HepG2 (cell line): ENCODE results near the gene RNH1. TPM values are rescaled to one million over a fixed set of nuclear protein-coding genes. Genes with fewer than 3 reads are reported as not detected.

Source experiments
- CCDC6 ChIP-seq: sonication (generic); formaldehyde crosslinking; IDR thresholded peaks from 2 replicates; pipeline ENCODE4 v1.8.1; 2022; ENCODE audit warnings: mild to moderate bottlenecking, missing genetic modification reagents, moderate library complexity
- EP300 ChIP-seq, 3 experiments: sonication (generic) in 1 of 3; formaldehyde crosslinking in 1 of 3; IDR thresholded peaks; 2 replicates each; pipeline versions ENCODE4 v1.5.1 to v1.6.1; 2011 to 2020; ENCODE audit warnings: low read depth in 2 of 3, low read length in 2 of 3, borderline replicate concordance in 1 of 3, improper control_type of control experiment in 1 of 3, mild to moderate bottlenecking in 1 of 3, missing genetic modification reagents in 1 of 3, moderate library complexity in 1 of 3
- ESRRA ChIP-seq: sonication (generic); formaldehyde crosslinking; IDR thresholded peaks from 2 replicates; pipeline ENCODE4 v1.5.1; 2020; ENCODE audit warnings: mild to moderate bottlenecking, low read depth, missing genetic modification reagents
- IRF2 ChIP-seq: IDR thresholded peaks from 2 replicates; pipeline ENCODE4 v1.6.1; 2018; ENCODE audit warnings: missing genetic modification reagents, missing compliant biosample characterization
- JUND ChIP-seq: sonication (generic); formaldehyde crosslinking; IDR thresholded peaks from 2 replicates; pipeline ENCODE4 v1.8.0; 2022; ENCODE audit warnings: mild to moderate bottlenecking, missing genetic modification reagents
- KLF16 ChIP-seq, 2 experiments: sonication (generic) in 1 of 2; formaldehyde crosslinking in 1 of 2; IDR thresholded peaks; 2 replicates each; pipeline versions ENCODE4 v1.6.1 to v1.8.0; 2016 to 2023; ENCODE audit warnings: missing genetic modification reagents in 2 of 2, missing compliant biosample characterization in 1 of 2
- NRL ChIP-seq: sonication (generic); formaldehyde crosslinking; IDR thresholded peaks from 2 replicates; pipeline ENCODE4 v1.5.0; 2020; ENCODE audit warnings: missing genetic modification reagents, mild to moderate bottlenecking, moderate library complexity, borderline replicate concordance
- RAD21 ChIP-seq: fragments of 450-650 bp; formaldehyde crosslinking; IDR thresholded peaks from 2 replicates; pipeline ENCODE4 v1.5.0; 2020; ENCODE audit warnings: mild to moderate bottlenecking
- RBM39 ChIP-seq: fragments of 200-400 bp; formaldehyde crosslinking; IDR thresholded peaks from one replicate; pipeline ENCODE4 v1.6.1; 2018; ENCODE audit warnings: antibody characterized with exemption, mild to moderate bottlenecking, low read depth, low read length; ENCODE audit not compliant: poor library complexity, severe bottlenecking
- RELA ChIP-seq: sonication (generic); formaldehyde crosslinking; IDR thresholded peaks from 2 replicates; pipeline ENCODE4 v1.4.0; 2020; ENCODE audit warnings: missing genetic modification reagents
- SIN3B ChIP-seq: fragments of 150-350 bp; IDR thresholded peaks from 2 replicates; pipeline ENCODE4 v1.6.1; 2014; ENCODE audit warnings: low read length
- ZNF234 ChIP-seq: sonication (generic); formaldehyde crosslinking; conservative IDR thresholded peaks from 2 replicates; pipeline ENCODE4 v1.5.1; 2020; ENCODE audit warnings: mild to moderate bottlenecking, missing genetic modification reagents
- ZNF331 ChIP-seq: sonication (generic); formaldehyde crosslinking; IDR thresholded peaks from 2 replicates; pipeline ENCODE4 v1.4.0; 2020; ENCODE audit warnings: missing genetic modification reagents
- ZNF782 ChIP-seq: sonication (generic); formaldehyde crosslinking; IDR thresholded peaks from 2 replicates; pipeline ENCODE4 v1.4.0; 2020; ENCODE audit warnings: missing genetic modification reagents, mild to moderate bottlenecking, borderline replicate concordance
- ZSCAN31 ChIP-seq: sonication (generic); formaldehyde crosslinking; IDR thresholded peaks from 2 replicates; pipeline ENCODE4 v1.5.0; 2020; ENCODE audit warnings: low read depth, mild to moderate bottlenecking, missing genetic modification reagents
- polyA plus RNA-seq, 8 experiments: library from polyadenylated mRNA; depleted of rRNA in 3 of 8; stranded (reverse) in 7 of 8; unstranded in 1 of 8; fragments of >200 nt; fragmentation: Illumina TruSeq in 4 of 8; extraction: Trizol in 4 of 8; gene quantifications; 2 replicates each; pipeline versions ENCODE4 v1.2.1 to v1.2.3, GENCODE V29; 2011 to 2016; ENCODE audit warnings: low read depth in 4 of 8, missing spikeins in 1 of 8, mixed read lengths in 1 of 8; ENCODE audit not compliant: insufficient read depth in 1 of 8
- total RNA-seq, 5 experiments: library from RNA; depleted of rRNA; stranded (reverse); fragments of >200 nt; fragmentation: Illumina TruSeq; extraction: Trizol; gene quantifications; 2 replicates each; pipeline ENCODE4 v1.2.3, GENCODE V29; 2016; ENCODE audit warnings: low read depth in 1 of 5
- TF ChIP-seq, protein P1 (sequence below): sonication (generic); formaldehyde crosslinking; conservative IDR thresholded peaks from 2 replicates; pipeline ENCODE4 v1.5.0; 2020; ENCODE audit warnings: missing genetic modification reagents
- TF ChIP-seq, protein P2 (sequence below): sonication (generic); formaldehyde crosslinking; IDR thresholded peaks from 2 replicates; pipeline ENCODE4 v1.4.0; 2020; ENCODE audit warnings: missing genetic modification reagents
- TF ChIP-seq, protein P3 (sequence below): sonication (generic); formaldehyde crosslinking; IDR thresholded peaks from 2 replicates; pipeline ENCODE4 v1.4.0; 2020; ENCODE audit warnings: missing genetic modification reagents

Gene RNH1
- total and polyA plus RNA-seq, 2 of the 13 experiments (the other 11 are each of a cell fraction or from before 2014, with no cell fraction given), result 36.0 to 74.1 TPM

DNA sequence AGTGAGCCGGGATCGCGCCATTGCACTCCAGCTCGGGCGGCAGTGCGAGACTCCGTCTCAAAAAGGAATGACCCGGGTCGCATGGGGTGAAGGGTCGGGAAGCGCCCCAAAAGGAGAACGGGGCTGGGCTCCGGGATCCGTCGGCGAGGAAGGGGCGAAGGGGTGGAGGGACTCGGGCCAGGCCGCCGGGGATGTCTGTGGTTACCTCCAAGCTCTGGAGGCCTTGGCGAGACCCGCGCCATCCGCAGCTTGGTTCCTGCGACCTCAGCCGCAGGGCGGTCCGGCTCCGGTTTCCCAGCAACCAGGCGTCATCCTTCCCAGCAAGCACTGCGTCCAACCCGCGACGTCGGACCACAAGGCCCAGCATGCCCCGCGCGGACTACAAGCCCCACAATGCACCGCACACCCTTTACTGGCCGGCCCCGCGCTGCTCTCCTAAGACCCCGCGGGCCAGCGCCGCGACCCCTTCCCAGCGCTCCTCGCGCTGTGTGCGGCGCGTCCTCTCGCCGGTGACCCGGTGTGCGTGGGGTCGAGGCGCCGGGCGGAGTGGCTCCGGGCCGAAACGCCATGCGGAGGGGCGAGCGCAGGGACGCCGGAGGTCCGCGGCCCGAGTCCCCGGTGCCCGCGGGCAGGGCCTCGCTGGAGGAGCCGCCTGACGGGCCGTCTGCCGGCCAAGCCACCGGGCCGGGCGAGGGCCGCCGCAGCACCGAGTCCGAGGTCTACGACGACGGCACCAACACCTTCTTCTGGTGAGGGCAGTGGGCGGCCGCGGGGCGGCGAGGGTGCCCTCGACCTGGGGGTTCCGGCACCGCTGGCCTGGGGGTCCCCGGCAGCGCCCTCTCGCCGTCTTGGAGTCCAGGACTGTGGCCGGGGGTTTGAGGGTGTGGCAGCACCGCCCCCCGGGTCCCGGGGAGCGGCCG is 56.9 kb downstream of the RNH1 start, which contains the start of gene PTDSS2 (continued):
- peak; percentile 43; the same call in 1 of the 2 replicates for TF ChIP-seq ESRRA (CRISPR knock-in tag)
- peak; percentile 50 for TF ChIP-seq RAD21 (CRISPR knock-in tag)
- no peak for TF ChIP-seq ZNF782 (CRISPR knock-in tag)
- TF ChIP-seq, protein P1, sequence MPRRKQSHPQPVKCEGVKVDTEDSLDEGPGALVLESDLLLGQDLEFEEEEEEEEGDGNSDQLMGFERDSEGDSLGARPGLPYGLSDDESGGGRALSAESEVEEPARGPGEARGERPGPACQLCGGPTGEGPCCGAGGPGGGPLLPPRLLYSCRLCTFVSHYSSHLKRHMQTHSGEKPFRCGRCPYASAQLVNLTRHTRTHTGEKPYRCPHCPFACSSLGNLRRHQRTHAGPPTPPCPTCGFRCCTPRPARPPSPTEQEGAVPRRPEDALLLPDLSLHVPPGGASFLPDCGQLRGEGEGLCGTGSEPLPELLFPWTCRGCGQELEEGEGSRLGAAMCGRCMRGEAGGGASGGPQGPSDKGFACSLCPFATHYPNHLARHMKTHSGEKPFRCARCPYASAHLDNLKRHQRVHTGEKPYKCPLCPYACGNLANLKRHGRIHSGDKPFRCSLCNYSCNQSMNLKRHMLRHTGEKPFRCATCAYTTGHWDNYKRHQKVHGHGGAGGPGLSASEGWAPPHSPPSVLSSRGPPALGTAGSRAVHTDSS (CRISPR knock-in tag), result peak; percentile 90; the same call in 1 of the 2 replicates
- no peak for TF ChIP-seq RBM39
- no peak for TF ChIP-seq NRL (CRISPR knock-in tag)
- peak; percentile 79 for TF ChIP-seq CCDC6 (CRISPR knock-in tag)
- peak; percentile 67; the same call in 1 of the 2 replicates for TF ChIP-seq ZNF331 (CRISPR knock-in tag)
- 0 out of 2 replicates have a peak, but pooled peaks have one; percentile 30 for TF ChIP-seq ZNF234 (CRISPR knock-in tag)
- TF ChIP-seq SIN3B, result 0 out of 2 replicates have a peak, but pooled peaks have one; percentile 32
- peak; percentile 74; the same call in 1 of the 2 replicates for TF ChIP-seq ZSCAN31 (CRISPR knock-in tag)
- TF ChIP-seq EP300 (IDR thresholded peaks at IDR 0.05; ENCODE audit: low read depth in 2 of 2, low read length in 2 of 2), result no peak; a peak in 1 of 4 replicates
- TF ChIP-seq EP300 (CRISPR knock-in tag; IDR thresholded peaks at IDR 0.05; ENCODE audit: borderline replicate concordance), result no peak; the same call in 1 of the 2 replicates
- peak in 1 of 2 experiments; percentile 85; a peak in 2 of 4 replicates for TF ChIP-seq KLF16 (CRISPR knock-in tag; IDR thresholded peaks at IDR 0.05)
- peak; percentile 39; the same call in 1 of the 2 replicates for TF ChIP-seq JUND (CRISPR knock-in tag)
- TF ChIP-seq, protein P2, sequence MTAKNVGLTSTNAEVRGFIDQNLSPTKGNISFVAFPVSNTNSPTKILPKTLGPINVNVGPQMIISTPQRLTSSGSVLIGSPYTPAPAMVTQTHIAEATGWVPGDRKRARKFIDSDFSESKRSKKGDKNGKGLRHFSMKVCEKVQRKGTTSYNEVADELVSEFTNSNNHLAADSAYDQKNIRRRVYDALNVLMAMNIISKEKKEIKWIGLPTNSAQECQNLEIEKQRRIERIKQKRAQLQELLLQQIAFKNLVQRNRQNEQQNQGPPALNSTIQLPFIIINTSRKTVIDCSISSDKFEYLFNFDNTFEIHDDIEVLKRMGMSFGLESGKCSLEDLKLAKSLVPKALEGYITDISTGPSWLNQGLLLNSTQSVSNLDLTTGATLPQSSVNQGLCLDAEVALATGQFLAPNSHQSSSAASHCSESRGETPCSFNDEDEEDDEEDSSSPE (CRISPR knock-in tag), result peak; percentile 80
- TF ChIP-seq RELA (CRISPR knock-in tag), result peak; percentile 59; the same call in 1 of the 2 replicates
- peak; percentile 96 for TF ChIP-seq IRF2 (CRISPR knock-in tag)
- TF ChIP-seq, protein P3, sequence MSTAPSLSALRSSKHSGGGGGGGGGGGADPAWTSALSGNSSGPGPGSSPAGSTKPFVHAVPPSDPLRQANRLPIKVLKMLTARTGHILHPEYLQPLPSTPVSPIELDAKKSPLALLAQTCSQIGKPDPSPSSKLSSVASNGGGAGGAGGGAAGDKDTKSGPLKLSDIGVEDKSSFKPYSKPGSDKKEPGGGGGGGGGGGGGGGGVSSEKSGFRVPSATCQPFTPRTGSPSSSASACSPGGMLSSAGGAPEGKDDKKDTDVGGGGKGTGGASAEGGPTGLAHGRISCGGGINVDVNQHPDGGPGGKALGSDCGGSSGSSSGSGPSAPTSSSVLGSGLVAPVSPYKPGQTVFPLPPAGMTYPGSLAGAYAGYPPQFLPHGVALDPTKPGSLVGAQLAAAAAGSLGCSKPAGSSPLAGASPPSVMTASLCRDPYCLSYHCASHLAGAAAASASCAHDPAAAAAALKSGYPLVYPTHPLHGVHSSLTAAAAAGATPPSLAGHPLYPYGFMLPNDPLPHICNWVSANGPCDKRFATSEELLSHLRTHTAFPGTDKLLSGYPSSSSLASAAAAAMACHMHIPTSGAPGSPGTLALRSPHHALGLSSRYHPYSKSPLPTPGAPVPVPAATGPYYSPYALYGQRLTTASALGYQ (CRISPR knock-in tag), result 0 out of 2 replicates have a peak, but pooled peaks have one; percentile 38
